Peyer's patch (tissue), 4 donors: ENCODE data around the gene ELP5.

Source experiments
- CTCF ChIP-seq, 6 experiments: fragments of 450-650 bp in 4 of 6; fragments of 200-600 bp in 2 of 6; sonication (generic) in 1 of 6; IDR thresholded peaks; one replicate each; pipeline ENCODE4 v1.5.1; 2017 to 2019; ENCODE audit warnings: antibody characterized with exemption in 6 of 6, mild to moderate bottlenecking in 3 of 6, moderate library complexity in 1 of 6
- POLR2A ChIP-seq, 2 donors: fragments of 450-650 bp; IDR thresholded peaks; one replicate each; pipeline ENCODE4 v1.5.1; 2017; ENCODE audit warnings: antibody characterized with exemption in 2 of 2, mild to moderate bottlenecking in 2 of 2, moderate library complexity in 2 of 2

- TF ChIP-seq POLR2A (IDR thresholded peaks at IDR 0.05) (peak; percentile 47 to 59), CTCF (IDR thresholded peaks at IDR 0.05) (no peak)
Measured at GRCh38 chr17:7241783-7242716, 10.0 kb upstream of the ELP5 start, which contains the start of gene GABARAP.
